ENCODE results near the gene MAP4K4.

MAP4K4 gene

DNA sequence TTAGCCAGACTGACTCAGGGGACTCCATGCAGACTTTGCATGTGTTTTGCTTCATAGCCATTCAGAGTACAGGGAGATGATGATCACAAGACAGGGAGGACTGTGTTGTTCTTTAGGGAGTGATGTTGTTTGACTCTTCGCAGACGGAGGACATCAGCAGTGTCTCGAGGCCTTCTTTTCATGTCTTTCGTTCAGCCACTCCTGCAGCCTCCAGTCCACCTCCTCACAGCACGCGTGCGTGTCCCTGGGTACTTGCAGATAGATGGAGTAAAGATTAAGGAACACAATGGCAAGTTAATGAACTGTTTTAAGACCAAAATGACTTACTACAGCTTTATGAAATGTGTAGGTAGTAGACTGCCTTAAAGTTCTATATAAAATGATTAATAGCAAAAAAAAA, 114.7 kb downstream of the MAP4K4 start:
- DNase-seq, result no peak

DNA sequence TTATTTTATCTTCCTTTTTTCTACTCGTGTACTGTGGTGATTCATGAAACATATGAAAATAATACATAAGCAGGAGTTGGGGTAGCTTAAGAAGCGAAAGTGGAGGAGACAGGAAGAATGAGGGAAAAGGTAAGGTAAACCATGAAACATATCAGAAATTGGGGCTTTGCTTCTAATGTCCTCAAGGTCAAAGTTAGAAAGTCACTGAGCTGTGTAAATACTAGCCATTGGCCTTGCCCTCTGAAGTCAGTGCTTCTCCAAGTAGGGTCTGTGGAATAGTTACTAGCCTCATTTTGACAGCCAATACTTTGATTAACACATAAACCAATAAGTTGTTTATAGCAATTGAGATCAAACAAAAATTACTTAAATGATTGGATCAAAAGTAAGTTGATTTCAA, 117.2 kb downstream of the MAP4K4 start:
- DNase-seq, result no peak

DNA sequence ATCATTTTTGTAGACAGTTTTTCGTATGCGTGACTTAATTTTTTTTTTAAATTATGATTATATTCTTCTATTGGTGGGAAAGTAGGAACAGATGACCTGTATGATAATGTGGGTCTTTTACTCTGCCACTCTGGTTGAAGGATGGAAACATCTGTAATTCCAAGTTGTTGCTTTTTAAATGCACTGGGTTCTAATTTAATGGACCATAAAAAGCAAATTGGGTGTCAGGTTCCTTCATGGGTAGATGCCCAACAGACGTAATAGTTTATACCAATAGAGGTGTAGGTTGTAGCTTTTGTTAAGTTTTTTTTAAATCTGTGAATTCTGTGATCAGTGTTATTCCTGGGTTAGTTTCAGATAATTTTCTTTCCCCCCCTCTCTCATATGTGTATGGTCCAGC, 117.6 kb downstream of the MAP4K4 start:
- no peak for DNase-seq

DNA sequence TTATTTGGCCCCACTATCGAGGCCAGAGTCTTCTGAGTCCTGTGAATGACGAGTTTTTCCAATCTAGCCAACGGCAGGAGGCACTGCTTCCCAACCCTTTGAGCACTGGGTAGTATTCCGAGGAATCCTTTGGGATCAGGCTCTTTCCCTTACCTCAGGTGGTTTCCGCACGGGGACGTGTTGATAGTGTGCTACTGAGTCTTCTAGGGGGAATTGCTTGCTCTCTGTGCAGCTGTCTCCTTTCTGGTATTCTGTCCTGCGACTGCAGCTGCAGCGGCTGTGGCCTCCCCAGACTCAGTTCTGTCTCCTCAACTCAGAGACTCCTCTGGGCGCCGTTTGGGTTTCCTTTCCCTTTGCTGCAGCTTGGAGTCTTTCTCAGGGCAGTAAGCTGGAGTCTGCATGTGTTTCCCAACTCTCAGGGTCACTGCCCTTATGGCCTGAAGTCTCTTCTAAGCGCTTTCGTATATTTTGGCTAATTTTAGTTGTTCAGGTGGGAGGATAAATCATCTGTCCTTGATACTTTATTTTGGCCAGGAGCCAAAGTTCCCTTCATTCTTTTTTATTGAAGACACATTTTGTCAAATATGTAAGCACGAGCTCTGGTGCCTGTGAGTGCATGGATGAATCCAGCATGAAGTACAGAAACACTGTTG, 118.4 kb downstream of the MAP4K4 start:
- DNase-seq, result no peak

DNA sequence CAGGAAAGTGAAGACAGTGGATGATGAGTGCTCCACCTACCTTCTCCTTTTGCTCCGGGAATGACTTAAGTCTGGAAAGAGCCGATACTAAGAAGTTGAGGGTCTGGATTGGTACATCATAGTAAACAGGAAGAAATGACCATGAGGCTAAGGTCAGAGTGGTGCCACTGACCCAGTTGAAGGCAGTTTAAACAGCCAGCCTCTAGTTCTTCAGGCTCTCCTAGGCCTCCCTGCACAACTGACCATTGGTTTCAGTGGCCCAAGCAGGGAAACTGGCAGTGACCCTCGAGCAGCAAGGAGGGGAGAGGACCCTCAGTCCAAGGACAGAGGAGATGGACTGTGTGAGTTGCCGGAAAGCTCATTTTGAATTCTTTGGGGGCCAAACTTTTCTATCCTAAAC, 119.1 kb downstream of the MAP4K4 start:
- no peak for DNase-seq

DNA sequence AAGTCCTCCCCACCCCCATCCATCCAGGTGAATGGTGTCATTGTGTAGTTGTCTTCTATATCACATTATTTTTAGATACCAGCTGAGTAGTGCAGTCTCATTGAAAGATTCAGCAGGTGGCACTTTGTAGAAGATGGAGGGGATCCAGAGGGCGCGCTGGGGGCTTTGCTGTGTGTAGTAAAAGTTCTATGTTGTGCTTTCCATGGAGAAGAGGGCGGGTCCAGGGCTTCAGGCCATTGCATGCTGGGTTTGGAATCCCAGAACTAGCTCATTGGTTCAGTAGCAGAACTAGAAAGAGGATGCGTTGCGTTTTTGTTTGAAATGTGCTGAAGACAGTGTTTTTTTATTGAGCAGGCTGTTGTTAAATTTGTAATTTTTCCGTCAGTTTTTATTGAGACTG, 120.0 kb downstream of the MAP4K4 start:
- DNase-seq, result no peak

DNA sequence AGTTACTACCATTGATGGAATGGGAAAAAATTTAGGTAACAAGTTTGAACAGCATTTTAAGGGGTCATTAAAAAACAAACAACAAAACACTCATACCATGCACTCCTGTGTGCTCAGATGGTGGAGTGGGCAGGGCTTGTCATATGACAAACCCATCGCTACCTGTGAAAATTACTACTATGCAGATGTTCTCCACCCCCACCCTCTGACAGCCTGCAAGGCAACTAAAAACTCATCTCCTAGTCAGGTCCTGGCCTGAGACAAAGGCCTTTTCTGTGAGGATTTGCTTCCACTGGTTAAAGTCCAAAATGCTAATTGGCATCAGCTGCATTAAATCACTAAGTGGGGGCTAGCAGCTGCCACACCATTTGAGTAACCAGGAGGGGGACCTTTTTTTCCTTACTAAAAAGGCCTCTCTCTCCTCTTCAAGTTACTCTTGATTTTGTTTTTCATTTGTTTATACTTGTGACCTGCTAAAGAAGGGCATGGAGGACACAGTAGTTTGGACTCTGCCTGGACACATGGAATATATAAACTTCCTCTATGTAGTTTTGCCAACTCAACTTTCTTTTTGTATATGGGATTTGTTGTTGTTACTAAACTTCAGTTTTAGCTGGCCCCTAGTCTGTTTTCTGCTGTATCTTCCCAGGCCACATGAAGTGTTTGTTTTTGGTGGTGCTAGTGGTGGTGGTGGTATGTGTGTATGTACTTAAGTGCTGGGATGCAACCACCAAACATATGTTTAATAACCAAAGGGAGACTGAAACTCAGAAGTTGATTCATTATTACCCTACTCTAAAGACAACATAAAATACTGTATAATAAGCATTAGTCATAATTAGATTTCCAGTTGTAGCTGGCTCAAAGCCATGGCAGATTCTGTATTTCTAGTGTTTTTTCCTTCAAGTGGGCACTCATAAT, 121.3 kb downstream of the MAP4K4 start:
- DNase-seq, result peak in 19 of 51 donors; percentile 29 to 89 (median 51)

DNA sequence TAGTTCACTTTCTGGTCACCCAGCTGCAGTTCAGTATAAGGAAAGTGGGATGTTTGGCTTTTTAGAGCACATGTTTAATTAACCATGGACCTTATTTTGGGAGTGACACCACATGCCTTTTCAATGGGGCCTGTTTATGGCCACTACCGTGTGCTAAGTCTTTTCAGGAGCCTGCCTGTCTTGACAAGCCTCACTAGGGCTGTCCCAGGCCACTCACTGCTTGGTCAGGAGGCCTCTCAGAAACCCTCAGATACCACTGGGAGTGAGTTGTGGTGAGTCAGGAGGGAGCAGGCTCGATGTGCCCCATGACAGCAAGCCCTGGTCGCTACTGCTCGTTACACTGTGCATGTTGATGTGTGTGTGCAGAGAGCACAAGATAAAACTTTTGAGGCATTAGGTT, 123.0 kb downstream of the MAP4K4 start:
- no peak for DNase-seq

DNA sequence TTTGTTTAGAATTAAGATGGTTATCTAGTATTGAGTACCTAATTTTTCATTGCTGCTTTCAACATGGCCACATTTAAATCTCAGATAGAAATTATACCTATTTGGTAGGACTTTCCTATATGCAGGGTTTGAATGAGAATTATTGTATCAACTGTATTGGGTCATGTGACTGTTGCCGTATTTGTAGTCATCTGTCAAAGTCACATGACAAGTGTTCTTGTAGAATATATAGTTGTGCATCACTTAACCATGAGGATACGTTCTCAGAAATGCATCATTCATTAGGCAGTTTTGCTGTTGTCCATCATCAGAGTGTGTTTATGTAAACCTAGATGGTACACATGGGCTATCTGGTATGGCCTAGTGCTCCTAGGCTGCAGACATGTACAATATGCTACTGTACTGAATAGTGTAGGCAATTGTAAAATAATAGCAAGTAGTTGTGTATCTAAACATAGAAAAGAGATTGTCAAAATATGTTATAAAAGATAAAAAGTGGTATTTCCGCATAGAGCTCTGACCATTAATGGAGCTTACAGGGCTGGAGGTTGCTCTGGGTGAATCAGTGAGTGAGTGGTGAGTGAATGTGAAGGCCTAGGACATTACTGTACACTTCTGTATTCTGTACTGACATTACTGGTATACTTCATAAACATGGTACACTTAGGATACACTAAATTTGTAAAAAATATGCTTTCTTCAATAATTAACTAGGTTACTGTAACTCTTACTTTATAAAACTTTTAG, 123.7 kb downstream of the MAP4K4 start:
- no peak for DNase-seq

DNA sequence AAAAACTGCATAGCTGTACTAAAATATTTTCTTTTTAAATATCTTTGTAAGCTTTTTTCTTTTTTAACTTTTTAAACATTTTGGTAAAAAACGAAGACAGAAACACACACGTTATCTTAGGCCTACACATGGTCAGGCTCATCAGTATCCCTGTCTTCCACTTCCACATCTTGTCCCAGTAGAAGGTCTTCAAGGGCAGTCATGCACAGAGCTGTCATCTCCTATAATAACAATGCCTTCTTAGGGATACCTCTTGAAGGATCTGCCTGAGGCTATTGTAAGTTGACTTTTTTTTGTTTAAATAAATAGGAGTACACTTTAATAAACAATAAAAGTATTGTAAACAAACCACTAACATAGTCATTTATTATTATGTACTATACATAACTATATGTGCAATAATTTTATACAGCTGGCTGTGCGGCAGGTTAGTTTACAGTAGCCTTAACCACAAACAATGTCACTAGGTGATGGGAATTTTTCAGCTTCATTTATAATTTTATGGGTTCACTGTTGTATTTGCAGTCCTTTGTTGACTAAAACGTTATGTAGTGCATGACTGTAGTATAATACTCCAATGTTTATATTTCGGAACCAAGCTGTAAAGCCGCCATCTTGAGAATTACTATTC, 124.4 kb downstream of the MAP4K4 start:
- DNase-seq, result no peak

DNA sequence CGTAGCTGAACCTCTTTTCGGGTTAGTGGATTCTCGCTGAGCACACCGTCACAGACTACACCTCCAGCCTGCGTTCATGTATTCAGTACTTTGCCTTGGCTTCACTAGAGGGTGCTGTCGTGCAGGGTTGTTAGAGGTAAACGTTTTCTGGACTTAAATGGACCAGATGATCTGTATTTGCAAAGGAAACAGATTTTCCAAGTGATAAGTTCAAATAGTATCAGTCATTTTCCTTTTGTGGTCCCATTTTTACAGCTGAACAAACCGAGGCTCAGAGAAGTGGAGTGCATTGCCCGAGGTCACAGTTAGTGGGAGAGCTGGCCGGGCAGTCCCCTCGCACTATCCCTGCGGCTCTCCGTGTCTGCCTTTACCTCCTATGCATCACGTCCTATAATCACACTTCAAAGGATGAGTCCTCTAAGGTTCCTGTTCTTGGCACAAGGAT, 125.9 kb downstream of the MAP4K4 start:
- peak in 21 of 51 donors; percentile 26 to 65 (median 46) for DNase-seq

DNA sequence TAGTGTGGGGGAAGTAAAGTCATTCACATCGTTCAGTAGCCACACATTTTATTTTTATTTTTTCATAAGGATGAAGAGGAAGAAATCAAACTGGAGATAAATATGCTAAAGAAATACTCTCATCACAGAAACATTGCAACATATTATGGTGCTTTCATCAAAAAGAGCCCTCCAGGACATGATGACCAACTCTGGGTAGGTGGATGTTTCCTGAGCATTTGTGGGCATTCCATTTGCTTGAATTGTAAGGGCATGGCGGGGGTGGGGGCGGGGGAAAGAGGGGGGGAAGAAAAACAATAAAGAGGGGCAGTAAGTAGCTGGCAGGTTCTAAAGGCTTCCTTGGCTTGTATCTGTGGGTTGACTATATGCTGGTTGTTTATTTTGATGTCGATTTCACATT, 126.4 kb downstream of the MAP4K4 start:
- DNase-seq, result no peak

DNA sequence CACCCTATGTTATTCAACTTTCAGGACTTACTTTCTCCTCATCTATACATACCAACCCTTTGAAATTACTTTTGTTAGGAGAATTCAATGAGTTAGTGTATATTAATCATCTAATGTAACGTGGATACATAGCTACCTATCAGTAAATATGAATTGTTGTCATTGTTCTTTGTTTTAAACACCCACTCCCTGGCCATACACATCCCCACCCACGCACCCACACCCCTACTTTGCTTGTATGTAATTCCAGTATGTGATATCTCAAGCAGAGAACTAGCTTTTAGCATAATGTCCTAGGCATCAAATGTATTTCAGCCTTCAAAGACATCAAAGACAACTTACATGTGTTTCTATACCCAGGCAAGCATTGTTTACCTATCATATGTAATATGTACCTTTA, 129.2 kb downstream of the MAP4K4 start:
- DNase-seq, result no peak

DNA sequence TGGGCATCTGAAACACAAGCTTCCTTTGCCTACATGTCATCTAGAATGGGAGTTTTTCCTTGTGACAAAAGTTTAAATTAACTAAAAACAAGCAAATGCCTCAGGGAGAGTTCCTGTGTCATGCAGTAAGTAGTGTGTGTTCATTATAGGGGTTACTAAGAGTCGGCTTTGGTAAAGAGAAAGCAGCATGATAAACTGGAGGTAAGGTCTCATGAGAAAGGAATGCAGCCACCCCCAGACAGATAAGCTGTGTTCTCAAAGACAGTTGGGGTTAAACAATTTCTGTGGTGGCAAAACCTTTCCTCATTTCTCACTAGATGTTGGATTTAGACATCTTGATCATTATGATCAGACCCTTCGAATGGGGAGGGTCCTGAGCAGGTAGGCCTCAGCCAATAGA, 129.7 kb downstream of the MAP4K4 start:
- no peak for DNase-seq

DNA sequence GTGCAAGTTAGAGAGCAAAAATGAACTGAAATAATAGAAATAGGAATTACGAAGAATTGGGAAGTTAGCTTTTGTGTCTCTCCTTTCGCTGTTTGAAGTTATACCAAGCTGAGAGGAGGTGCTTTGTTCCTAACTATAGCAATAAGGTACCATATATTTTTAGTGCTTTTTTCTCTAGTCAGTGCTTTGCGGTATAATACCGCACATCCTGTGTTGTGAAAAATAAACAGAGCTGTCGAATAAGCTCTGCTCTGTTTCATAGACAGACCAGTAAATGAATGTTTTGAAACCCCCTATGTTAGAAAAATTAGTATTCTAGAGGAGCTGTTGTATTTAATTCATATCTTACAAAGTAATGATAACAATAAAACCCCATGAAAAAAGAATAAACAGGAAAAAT, 130.8 kb downstream of the MAP4K4 start:
- DNase-seq, result no peak

DNA sequence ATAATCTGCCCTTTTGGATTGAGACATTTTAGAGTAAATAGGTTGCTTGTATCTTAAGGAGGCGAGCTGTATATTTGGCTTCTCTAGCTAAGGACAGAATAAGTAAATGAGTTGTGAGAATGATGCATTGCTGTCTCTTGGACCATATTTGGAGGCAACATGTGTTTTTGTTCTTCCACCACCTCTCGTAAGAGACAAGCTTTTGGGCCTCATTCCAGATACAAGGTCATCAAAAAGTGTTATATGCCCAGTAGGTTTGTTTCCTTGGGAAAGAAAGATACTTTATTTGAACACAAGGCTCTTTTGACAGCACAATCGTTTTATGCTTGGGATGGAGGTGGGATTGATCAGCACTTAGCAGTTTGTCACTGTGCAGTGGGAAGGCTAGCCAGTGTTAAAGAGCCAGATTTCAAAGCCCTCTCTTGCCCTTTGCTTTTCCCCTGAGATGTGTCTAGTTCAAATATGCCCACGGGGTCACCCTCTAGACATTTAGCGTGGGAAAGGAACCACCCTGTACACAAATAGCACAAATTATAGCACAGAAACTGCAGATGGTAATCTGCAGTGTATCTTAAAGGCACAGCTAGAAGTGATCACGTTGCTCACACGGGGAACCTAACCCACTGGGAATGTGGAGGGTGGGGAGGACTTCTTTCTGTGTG, 131.3 kb downstream of the MAP4K4 start:
- DNase-seq, result no peak

DNA sequence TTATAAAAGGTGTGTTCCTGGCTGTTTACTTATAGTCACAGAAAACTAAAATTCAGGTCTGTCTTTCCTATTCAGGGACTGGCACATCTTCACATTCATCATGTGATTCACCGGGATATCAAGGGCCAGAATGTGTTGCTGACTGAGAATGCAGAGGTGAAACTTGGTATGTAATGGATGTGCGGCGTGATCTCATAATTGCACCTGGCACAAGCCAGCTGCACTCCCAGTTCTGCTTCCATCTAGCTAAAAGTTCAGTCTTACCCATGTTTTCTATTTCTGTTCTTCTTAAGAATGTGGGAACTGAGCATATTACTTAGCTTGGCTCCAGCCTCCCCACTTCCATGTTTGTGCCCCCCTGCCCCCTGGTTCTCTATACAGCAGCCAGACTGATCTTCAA, 131.9 kb downstream of the MAP4K4 start:
- no peak for DNase-seq

DNA sequence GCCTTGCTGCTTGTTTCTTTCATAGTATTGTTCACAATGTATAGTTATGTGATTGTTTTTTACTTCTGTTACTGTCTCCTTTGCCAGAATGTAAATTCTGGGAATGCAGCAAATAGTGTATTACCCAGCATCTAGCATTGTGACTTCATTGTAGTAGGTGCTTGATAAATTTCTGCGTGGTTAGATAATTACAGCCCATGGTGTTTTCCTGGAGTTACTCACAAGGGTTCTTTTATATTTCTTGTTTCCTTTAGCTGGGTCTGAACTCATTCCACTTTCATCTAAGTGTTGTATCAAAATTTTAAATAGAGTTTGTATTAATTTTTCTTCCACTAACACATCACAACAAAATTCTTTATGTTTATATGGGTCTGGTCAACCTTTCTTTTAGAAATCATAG, 132.6 kb downstream of the MAP4K4 start:
- no peak for DNase-seq

DNA sequence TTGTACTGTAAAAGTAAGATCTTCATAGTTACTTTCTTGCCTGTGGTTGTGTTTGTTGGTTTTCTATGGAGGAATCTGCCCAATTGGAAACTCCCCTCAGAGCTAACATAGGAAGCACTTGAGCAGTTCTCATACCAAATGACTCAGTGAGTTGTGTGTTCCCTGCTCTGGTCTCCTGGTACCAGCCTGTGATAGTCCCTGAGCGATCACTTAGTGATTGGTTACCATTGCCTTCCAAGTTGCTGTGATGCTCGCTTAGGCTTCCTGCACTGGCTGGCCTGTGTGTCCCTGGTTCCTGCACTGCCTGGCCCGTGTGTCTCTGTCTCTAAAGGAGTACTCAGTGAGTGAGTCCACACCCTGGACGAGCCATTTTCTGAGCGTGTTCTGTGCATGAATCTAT, 133.0 kb downstream of the MAP4K4 start:
- DNase-seq, result no peak

DNA sequence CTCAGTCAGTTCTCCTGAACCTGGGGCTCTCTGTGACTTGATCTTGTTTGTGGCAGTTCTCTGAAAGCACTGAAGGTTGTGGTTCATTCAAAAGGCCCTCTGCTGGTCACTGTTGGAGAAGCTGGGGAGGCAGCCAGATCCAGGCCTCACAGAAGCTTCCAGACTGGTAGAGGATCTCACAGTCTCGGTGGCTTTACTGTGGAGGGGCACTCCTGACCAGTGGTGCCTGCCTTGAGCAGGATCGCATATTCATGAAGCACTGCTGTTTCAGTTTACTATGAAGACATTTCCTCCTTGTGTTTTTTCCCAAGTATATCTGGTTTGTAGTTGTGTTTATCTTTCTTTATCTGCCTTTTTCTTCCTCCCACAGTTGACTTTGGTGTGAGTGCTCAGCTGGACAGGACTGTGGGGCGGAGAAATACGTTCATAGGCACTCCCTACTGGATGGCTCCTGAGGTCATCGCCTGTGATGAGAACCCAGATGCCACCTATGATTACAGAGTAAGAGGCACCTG, 133.9 kb downstream of the MAP4K4 start:
- peak in 40 of 51 donors; percentile 8 to 85 (median 59) for DNase-seq

DNA sequence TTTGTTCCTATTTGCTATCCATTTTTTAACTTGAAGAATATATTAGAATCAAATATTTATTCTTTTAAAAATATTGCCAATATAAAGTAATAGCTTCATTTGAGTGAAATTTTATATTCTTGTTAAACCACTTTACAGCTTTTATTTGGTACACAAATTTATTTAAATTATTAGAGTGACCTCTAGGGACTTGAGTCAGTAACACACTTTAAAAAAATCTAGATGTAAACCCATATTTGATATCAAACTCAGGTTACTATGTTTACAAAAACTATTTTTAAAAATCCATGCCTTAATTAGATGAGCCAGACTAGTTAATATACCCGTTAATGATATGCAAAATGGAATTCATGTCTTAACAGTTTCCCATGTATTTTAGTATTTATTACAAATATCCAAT, 134.6 kb downstream of the MAP4K4 start:
- DNase-seq, result no peak
